H9 (cell line): ENCODE data around the gene NUBP1. TPM values are rescaled to one million over a fixed set of nuclear protein-coding genes. Genes with fewer than 3 reads are reported as not detected.

ENCODE experiments used
- DNase-seq: peaks from one replicate; pipeline ENCODE4 v3.0.0-alpha.2; 2017
- H2AFZ ChIP-seq: one replicate; pipeline ENCODE4 v1.6.1; 2013; ENCODE audit warnings: mild to moderate bottlenecking, low read length, control low read depth, moderate library complexity
- H2AK5ac ChIP-seq: 2 replicates; pipeline ENCODE4 v1.6.1; 2013; ENCODE audit warnings: low read length, control low read depth, mixed read lengths; ENCODE audit not compliant: insufficient read length
- H2BK120ac ChIP-seq: one replicate; pipeline ENCODE4 v1.6.1; 2013; ENCODE audit warnings: low read depth, mild to moderate bottlenecking, low read length, control low read depth, inconsistent platforms; ENCODE audit not compliant: poor library complexity, severe bottlenecking
- H2BK12ac ChIP-seq: 2 replicates; pipeline ENCODE4 v1.6.1; 2013; ENCODE audit warnings: low read length, control low read depth, mixed read lengths, low read depth; ENCODE audit not compliant: insufficient read length
- H2BK15ac ChIP-seq: 2 replicates; pipeline ENCODE4 v1.6.1; 2013; ENCODE audit warnings: low read depth, low read length, control low read depth
- H2BK20ac ChIP-seq: one replicate; pipeline ENCODE4 v1.6.1; 2013; ENCODE audit warnings: low read depth, mild to moderate bottlenecking, low read length, control low read depth, inconsistent platforms; ENCODE audit not compliant: poor library complexity, severe bottlenecking
- H2BK5ac ChIP-seq: 2 replicates; pipeline ENCODE4 v1.6.1; 2013; ENCODE audit warnings: low read length, control low read depth, mixed read lengths; ENCODE audit not compliant: insufficient read length
- H3K14ac ChIP-seq: 2 replicates; pipeline ENCODE4 v1.6.1; 2013; ENCODE audit warnings: low read length, control low read depth; ENCODE audit not compliant: insufficient read depth
- H3K18ac ChIP-seq: 2 replicates; pipeline ENCODE4 v1.6.1; 2013; ENCODE audit warnings: low read depth, mild to moderate bottlenecking, mixed read lengths, low read length, control low read depth; ENCODE audit not compliant: insufficient read length
- H3K23ac ChIP-seq: 2 replicates; pipeline ENCODE4 v1.6.1; 2013; ENCODE audit warnings: low read length, control low read depth, mixed read lengths, low read depth; ENCODE audit not compliant: insufficient read length
- H3K23me2 ChIP-seq: 2 replicates; pipeline ENCODE4 v1.6.1; 2013; ENCODE audit warnings: low read depth, mild to moderate bottlenecking, mixed read lengths, low read length, control low read depth; ENCODE audit not compliant: insufficient read length, poor library complexity, severe bottlenecking
- H3K27ac ChIP-seq: 2 replicates; pipeline ENCODE4 v1.5.1; 2013; ENCODE audit warnings: low read length, control low read depth, mixed read lengths, low read depth; ENCODE audit not compliant: insufficient read length
- H3K27me3 ChIP-seq: 2 replicates; pipeline ENCODE4 v1.6.1; 2013; ENCODE audit warnings: low read length, control low read depth, inconsistent platforms; ENCODE audit not compliant: insufficient read depth
- H3K4ac ChIP-seq: 2 replicates; pipeline ENCODE4 v1.6.1; 2013; ENCODE audit warnings: low read depth, mild to moderate bottlenecking, control low read depth, inconsistent platforms, low read length, moderate library complexity
- H3K4me1 ChIP-seq: 2 replicates; pipeline ENCODE4 v1.6.1; 2013; ENCODE audit warnings: low read length, control low read depth, inconsistent platforms; ENCODE audit not compliant: insufficient read depth
- H3K4me2 ChIP-seq: 2 replicates; pipeline ENCODE4 v1.6.1; 2013; ENCODE audit warnings: low read length, control low read depth, mixed read lengths; ENCODE audit not compliant: insufficient read length, insufficient read depth
- H3K56ac ChIP-seq: 2 replicates; pipeline ENCODE4 v1.6.1; 2013; ENCODE audit warnings: low read depth, mild to moderate bottlenecking, mixed read lengths, low read length, control low read depth; ENCODE audit not compliant: insufficient read length
- H3K79me1 ChIP-seq: 2 replicates; pipeline ENCODE4 v1.6.1; 2013; ENCODE audit warnings: low read depth, mild to moderate bottlenecking, moderate library complexity, low read length, control low read depth, inconsistent platforms; ENCODE audit not compliant: insufficient read depth, poor library complexity, severe bottlenecking
- H3K79me2 ChIP-seq: 2 replicates; pipeline ENCODE4 v1.6.1; 2013; ENCODE audit warnings: low read length, control low read depth, inconsistent platforms; ENCODE audit not compliant: insufficient read depth
- H3K9ac ChIP-seq: 2 replicates; pipeline ENCODE4 v1.6.1; 2013; ENCODE audit warnings: low read length, control low read depth, mixed read lengths; ENCODE audit not compliant: insufficient read length; ENCODE audit errors: extremely low read depth
- H3K9me3 ChIP-seq: one replicate; pipeline ENCODE4 v1.6.1; 2013; ENCODE audit warnings: low read depth, low read length, inconsistent platforms; ENCODE audit not compliant: control insufficient read depth
- H3T11ph ChIP-seq: one replicate; pipeline ENCODE4 v1.6.1; 2013; ENCODE audit warnings: mild to moderate bottlenecking, low read length, control low read depth, inconsistent platforms
- H4K20me1 ChIP-seq: one replicate; pipeline ENCODE4 v1.6.1; 2013; ENCODE audit not compliant: control insufficient read depth, insufficient read length, insufficient read depth
- H4K5ac ChIP-seq: 2 replicates; pipeline ENCODE4 v1.6.1; 2013; ENCODE audit warnings: low read depth, mild to moderate bottlenecking, mixed read lengths, low read length, control low read depth; ENCODE audit not compliant: insufficient read length
- H4K8ac ChIP-seq: replicated peaks from 2 replicates; pipeline ENCODE4 v1.6.1; 2013; ENCODE audit warnings: low read length, control low read depth, mixed read lengths, low read depth; ENCODE audit not compliant: insufficient read length
- H4K91ac ChIP-seq: 2 replicates; pipeline ENCODE4 v1.6.1; 2013; ENCODE audit warnings: low read depth, mild to moderate bottlenecking, moderate library complexity, mixed read lengths, low read length, control low read depth; ENCODE audit not compliant: insufficient read length
- H3K27ac Mint-ChIP-seq, 3 experiments: 2 replicates in 2 of 3; 3 replicates in 1 of 3; pipeline ENCODE4 v1.8.0; 2020 to 2021; ENCODE audit warnings: mixed read lengths in 3 of 3, mild to moderate bottlenecking in 1 of 3, moderate library complexity in 1 of 3
- H3K27me3 Mint-ChIP-seq: 2 replicates; pipeline ENCODE4 v1.8.0; 2021; ENCODE audit warnings: low read depth, mild to moderate bottlenecking, moderate library complexity, mixed read lengths
- H3K36me3 Mint-ChIP-seq, 3 experiments: 2 replicates in 2 of 3; 3 replicates in 1 of 3; pipeline ENCODE4 v1.8.0; 2020 to 2021; ENCODE audit warnings: low read depth in 3 of 3, mixed read lengths in 3 of 3; ENCODE audit not compliant: insufficient read depth in 1 of 3
- H3K4me1 Mint-ChIP-seq, 2 experiments: 2 replicates each; pipeline ENCODE4 v1.8.0; 2020; ENCODE audit warnings: mixed read lengths in 2 of 2
- H3K4me3 Mint-ChIP-seq, 2 experiments: 2 replicates in 1 of 2; 3 replicates in 1 of 2; pipeline ENCODE4 v1.8.0; 2020 to 2021; ENCODE audit warnings: mild to moderate bottlenecking in 2 of 2, mixed read lengths in 2 of 2, moderate library complexity in 1 of 2
- H3K9me3 Mint-ChIP-seq, 2 experiments: 2 replicates in 1 of 2; 3 replicates in 1 of 2; pipeline ENCODE4 v1.8.0; 2020; ENCODE audit warnings: mild to moderate bottlenecking in 2 of 2, mixed read lengths in 2 of 2, moderate library complexity in 1 of 2
- WGBS: extraction: QIAGEN DNeasy Blood & Tissue Kit; methylation state at CpG from one replicate; pipeline ENCODE4 v1.1.7; 2013; ENCODE audit warnings: missing lambda C conversion rate, low lambda C conversion rate, mixed read lengths; ENCODE audit not compliant: insufficient read length; ENCODE audit errors: extremely low coverage; 5-methylcytosine and 5-hydroxymethylcytosine counted together
- total RNA-seq: library from RNA; stranded (reverse); gene quantifications from 2 replicates; pipeline ENCODE4 v1.2.1, GENCODE V29; 2021
- TF ChIP-seq, protein P1 (sequence below): fragments of 200-600 bp; sonication (generic); conservative IDR thresholded peaks from 3 replicates; pipeline ENCODE4 v1.8.0; 2021; ENCODE audit warnings: antibody characterized with exemption, mild to moderate bottlenecking

The NUBP1 gene
- total RNA-seq, 1 experiment from 2014 or later: 36.5 TPM

DNA sequence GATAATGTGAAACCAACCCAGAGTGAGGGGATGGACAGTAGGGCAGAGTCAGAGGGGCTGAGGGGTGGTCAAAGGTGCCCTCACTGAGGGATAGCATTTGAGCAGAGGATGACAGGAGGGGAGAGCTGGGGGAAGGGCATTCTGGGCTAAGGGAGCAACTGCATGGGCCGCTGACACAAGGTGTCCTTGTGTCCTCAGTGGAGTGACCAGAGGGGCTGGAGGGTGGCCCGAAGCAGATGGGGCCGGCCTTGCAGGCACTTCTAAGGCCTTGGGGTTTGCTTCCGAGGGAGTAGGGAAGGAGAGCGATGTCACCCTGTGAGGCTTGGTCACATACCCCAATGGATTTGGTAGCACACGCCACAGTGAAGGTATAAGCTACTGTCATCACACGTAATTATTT, 10.0 kb downstream of the NUBP1 start:
- Histone ChIP-seq H2BK5ac (no peak overlapping the region), H3K4me1 (no peaks in the 10 kb centered on the region), H4K91ac (no peak overlapping the region), H2BK15ac (no peak overlapping the region), H3K9ac (no peak overlapping the region), H2BK12ac (no peak overlapping the region), H3K14ac (no peak overlapping the region), H3K79me2 (no peaks in the 10 kb centered on the region; the same call in 1 of the 2 replicates), H3T11ph (no peak overlapping the region), H2AFZ (no peak overlapping the region), H4K8ac (no peak overlapping the region), H4K20me1 (no peaks in the 10 kb centered on the region), H3K18ac (no peak overlapping the region), H3K27me3 (no peaks in the 10 kb centered on the region), H3K4ac (no peak overlapping the region), H3K4me2 (no peak overlapping the region), H2BK120ac (no peak overlapping the region), H3K56ac (no peak overlapping the region), H3K23ac (no peak overlapping the region), H3K23me2 (no peaks in the 10 kb centered on the region), H2BK20ac (no peak overlapping the region), H3K79me1 (no peaks in the 10 kb centered on the region), H3K9me3 (no peaks in the 10 kb centered on the region), H2AK5ac (no peak overlapping the region), H3K27ac (no peak overlapping the region), H4K5ac (no peak overlapping the region)
- Mint-ChIP-seq H3K27ac (peak overlapping the region in 1 of 3 experiments; percentile 49; a peak in 2 of 7 replicates), H3K4me1 (no peaks in the 10 kb centered on the region), H3K4me3 (no peak overlapping the region), H3K27me3 (no peaks in the 10 kb centered on the region), H3K9me3 (no peaks in the 10 kb centered on the region), H3K36me3 (peaks cover 4 to 53% (median 9%) of the 10 kb centered on the region in 3 experiments; a peak in 5 of 7 replicates)
- DNase-seq: no peak
- TF ChIP-seq, protein P1, sequence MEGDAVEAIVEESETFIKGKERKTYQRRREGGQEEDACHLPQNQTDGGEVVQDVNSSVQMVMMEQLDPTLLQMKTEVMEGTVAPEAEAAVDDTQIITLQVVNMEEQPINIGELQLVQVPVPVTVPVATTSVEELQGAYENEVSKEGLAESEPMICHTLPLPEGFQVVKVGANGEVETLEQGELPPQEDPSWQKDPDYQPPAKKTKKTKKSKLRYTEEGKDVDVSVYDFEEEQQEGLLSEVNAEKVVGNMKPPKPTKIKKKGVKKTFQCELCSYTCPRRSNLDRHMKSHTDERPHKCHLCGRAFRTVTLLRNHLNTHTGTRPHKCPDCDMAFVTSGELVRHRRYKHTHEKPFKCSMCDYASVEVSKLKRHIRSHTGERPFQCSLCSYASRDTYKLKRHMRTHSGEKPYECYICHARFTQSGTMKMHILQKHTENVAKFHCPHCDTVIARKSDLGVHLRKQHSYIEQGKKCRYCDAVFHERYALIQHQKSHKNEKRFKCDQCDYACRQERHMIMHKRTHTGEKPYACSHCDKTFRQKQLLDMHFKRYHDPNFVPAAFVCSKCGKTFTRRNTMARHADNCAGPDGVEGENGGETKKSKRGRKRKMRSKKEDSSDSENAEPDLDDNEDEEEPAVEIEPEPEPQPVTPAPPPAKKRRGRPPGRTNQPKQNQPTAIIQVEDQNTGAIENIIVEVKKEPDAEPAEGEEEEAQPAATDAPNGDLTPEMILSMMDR: no peak
- no CpG with 5 or more reads among the region's 7 CpGs for WGBS
